ENCODE measurements around the gene TPCN2. TPM values are rescaled to one million over a fixed set of nuclear protein-coding genes. Genes with fewer than 3 reads are reported as not detected.

The TPCN2 gene
- total RNA-seq, 1 experiment from 2014 or later = 20.6 TPM

DNA sequence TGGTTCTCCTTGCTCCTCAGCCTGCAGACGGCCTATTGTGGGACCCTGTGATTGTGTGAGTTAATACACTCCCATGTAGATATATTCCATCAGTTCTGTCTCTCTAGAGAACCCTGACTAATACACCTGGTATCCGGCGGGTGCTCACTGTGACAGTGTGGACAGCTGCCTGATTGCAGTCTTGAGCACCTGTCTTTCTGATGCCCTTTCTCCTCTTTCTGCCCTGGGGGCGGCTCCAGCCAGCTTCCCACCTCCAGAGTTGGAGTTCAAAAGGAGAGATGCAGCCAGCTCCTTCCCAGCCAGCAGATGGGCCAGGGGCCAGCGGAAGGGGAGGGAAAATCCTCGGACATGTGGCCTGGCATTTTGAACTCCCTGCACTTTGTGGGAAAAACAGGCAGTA, 122.0 kb downstream of the TPCN2 start:
- BruUV-seq (replicated peaks) = no TSS peak
- ChIA-PET POLR2A (no interaction called here), CTCF (no interaction called here)
- no peaks in the 10 kb centered on the region for H3K36me3 ChIP-seq (ENCODE audit: control insufficient read depth, insufficient read depth, low read length)
- in situ Hi-C loops (cut with HindIII; ENCODE audit: low pct_unique_long_range_greater_than_20kb, low sequenced_read_pairs) = no loop called here
- no peaks in the 10 kb centered on the region for H3K9me3 ChIP-seq (ENCODE audit: control insufficient read depth, insufficient read depth, low read depth, low read length)
- DNase-seq (ENCODE audit: low read depth, low spot score) = no peak
- no peak for TF ChIP-seq TCF7L2 (IDR thresholded peaks at IDR 0.05; ENCODE audit: low read depth, low read length)
- TF ChIP-seq POLR2AphosphoS5 (IDR thresholded peaks at IDR 0.05; ENCODE audit: low read depth, low read length) = no peak
- TF ChIP-seq, protein P1, sequence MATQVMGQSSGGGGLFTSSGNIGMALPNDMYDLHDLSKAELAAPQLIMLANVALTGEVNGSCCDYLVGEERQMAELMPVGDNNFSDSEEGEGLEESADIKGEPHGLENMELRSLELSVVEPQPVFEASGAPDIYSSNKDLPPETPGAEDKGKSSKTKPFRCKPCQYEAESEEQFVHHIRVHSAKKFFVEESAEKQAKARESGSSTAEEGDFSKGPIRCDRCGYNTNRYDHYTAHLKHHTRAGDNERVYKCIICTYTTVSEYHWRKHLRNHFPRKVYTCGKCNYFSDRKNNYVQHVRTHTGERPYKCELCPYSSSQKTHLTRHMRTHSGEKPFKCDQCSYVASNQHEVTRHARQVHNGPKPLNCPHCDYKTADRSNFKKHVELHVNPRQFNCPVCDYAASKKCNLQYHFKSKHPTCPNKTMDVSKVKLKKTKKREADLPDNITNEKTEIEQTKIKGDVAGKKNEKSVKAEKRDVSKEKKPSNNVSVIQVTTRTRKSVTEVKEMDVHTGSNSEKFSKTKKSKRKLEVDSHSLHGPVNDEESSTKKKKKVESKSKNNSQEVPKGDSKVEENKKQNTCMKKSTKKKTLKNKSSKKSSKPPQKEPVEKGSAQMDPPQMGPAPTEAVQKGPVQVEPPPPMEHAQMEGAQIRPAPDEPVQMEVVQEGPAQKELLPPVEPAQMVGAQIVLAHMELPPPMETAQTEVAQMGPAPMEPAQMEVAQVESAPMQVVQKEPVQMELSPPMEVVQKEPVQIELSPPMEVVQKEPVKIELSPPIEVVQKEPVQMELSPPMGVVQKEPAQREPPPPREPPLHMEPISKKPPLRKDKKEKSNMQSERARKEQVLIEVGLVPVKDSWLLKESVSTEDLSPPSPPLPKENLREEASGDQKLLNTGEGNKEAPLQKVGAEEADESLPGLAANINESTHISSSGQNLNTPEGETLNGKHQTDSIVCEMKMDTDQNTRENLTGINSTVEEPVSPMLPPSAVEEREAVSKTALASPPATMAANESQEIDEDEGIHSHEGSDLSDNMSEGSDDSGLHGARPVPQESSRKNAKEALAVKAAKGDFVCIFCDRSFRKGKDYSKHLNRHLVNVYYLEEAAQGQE (IDR thresholded peaks at IDR 0.05; ENCODE audit: insufficient read depth in 1 of 2, low read depth in 2 of 2, low read length in 1 of 2) = no peak
- no peak for TF ChIP-seq SIN3A (IDR thresholded peaks at IDR 0.05; ENCODE audit: borderline replicate concordance, insufficient read depth, low read depth, low read length)
- intact Hi-C loops (cut with micrococcal nuclease; ENCODE audit: unreplicated experiment) = no loop called here
- H3K4me3 ChIP-seq (ENCODE audit: low read depth in 2 of 2, low read length in 2 of 2) = no peak overlapping the region
- no peak overlapping the region for H3K27ac ChIP-seq (ENCODE audit: low read length)
- ATAC-seq = no peak
- H3K4me1 ChIP-seq (ENCODE audit: control insufficient read depth, insufficient read depth, low read length) = peaks cover 14% of the 10 kb centered on the region
- H3K27me3 ChIP-seq (ENCODE audit: control insufficient read depth, insufficient read depth, low read length) = no peaks in the 10 kb centered on the region

DNA sequence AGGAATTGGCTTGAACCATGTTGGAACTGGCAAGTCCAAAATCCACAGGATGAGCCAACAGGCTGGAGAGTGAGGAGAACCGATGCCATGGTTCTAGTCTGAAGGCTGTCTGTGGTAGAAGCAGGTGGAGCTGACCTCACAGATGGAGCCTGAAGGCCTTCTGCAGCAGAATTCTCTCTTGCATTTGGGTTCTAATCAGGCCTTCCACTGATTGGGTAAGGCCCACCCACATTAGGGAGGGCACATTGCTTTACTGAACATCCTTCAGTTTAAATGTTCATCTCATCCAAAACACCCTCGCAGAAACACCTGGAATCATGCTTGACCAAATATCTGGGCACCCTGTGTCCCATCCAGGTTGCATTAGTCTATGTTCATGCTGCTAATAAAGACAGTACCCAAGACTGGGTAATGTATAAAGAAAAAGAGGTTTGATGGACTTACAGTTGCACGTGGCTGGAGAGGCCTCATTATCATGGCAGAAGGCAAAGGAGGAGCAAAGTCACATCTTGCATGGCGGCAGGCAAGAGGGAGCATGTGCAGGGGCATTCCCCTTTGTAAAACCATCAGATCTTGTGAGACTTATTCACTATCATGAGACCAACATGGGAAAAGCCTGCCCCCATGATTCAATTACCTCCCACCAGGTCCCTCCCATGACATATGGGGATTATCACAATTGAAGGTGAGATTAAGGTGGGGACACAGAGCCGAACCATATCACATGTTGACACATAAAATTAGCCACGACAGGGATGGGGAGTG, 122.9 kb downstream of the TPCN2 start:
- no peaks in the 10 kb centered on the region for H3K36me3 ChIP-seq (ENCODE audit: control insufficient read depth, insufficient read depth, low read length)
- H3K27me3 ChIP-seq (ENCODE audit: control insufficient read depth, insufficient read depth, low read length) = no peaks in the 10 kb centered on the region
- no peak overlapping the region for H3K27ac ChIP-seq (ENCODE audit: low read length)
- TF ChIP-seq SIN3A (IDR thresholded peaks at IDR 0.05; ENCODE audit: borderline replicate concordance, insufficient read depth, low read depth, low read length) = no peak
- TF ChIP-seq, protein P2, sequence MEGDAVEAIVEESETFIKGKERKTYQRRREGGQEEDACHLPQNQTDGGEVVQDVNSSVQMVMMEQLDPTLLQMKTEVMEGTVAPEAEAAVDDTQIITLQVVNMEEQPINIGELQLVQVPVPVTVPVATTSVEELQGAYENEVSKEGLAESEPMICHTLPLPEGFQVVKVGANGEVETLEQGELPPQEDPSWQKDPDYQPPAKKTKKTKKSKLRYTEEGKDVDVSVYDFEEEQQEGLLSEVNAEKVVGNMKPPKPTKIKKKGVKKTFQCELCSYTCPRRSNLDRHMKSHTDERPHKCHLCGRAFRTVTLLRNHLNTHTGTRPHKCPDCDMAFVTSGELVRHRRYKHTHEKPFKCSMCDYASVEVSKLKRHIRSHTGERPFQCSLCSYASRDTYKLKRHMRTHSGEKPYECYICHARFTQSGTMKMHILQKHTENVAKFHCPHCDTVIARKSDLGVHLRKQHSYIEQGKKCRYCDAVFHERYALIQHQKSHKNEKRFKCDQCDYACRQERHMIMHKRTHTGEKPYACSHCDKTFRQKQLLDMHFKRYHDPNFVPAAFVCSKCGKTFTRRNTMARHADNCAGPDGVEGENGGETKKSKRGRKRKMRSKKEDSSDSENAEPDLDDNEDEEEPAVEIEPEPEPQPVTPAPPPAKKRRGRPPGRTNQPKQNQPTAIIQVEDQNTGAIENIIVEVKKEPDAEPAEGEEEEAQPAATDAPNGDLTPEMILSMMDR (IDR thresholded peaks at IDR 0.05) = no peak
- no peaks in the 10 kb centered on the region for H3K9me3 ChIP-seq (ENCODE audit: control insufficient read depth, insufficient read depth, low read depth, low read length)
- ChIA-PET CTCF (no interaction called here), POLR2A (no interaction called here)
- intact Hi-C loops (cut with micrococcal nuclease; ENCODE audit: unreplicated experiment) = no loop called here
- DNase-seq (ENCODE audit: low read depth, low spot score) (no peak), ATAC-seq (no peak)
- in situ Hi-C loops (cut with HindIII; ENCODE audit: low pct_unique_long_range_greater_than_20kb, low sequenced_read_pairs) = no loop called here
- peaks cover 7% of the 10 kb centered on the region for H3K4me1 ChIP-seq (ENCODE audit: control insufficient read depth, insufficient read depth, low read length)
- BruUV-seq (replicated peaks) = no TSS peak
- H3K4me3 ChIP-seq (ENCODE audit: low read depth in 2 of 2, low read length in 2 of 2) = no peak overlapping the region

DNA sequence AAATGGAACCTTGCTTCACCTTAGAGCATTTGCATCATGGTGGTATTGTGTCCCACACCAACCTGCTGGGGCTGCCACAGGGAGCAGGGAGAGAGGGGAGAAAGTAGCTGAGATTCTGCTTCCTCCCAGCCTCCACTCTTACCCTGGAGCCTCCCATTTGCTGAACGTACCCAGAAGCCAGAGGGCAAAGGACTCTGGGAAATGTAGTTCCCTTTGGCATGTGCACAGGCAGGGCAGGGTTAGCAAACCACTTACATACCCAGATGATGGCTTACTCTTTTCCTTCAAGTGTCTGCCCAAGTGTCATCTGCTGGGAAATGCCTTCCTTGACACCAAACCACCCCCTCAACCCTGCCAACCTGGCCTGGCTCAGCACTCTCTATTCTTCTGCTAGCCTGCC, 123.9 kb downstream of the TPCN2 start:
- Histone ChIP-seq H3K9me3 (ENCODE audit: control insufficient read depth, insufficient read depth, low read depth, low read length) (no peaks in the 10 kb centered on the region), H3K36me3 (ENCODE audit: control insufficient read depth, insufficient read depth, low read length) (no peaks in the 10 kb centered on the region), H3K27ac (ENCODE audit: low read length) (no peak overlapping the region), H3K27me3 (ENCODE audit: control insufficient read depth, insufficient read depth, low read length) (no peaks in the 10 kb centered on the region), H3K4me3 (ENCODE audit: low read depth in 2 of 2, low read length in 2 of 2) (no peak overlapping the region), H3K4me1 (ENCODE audit: control insufficient read depth, insufficient read depth, low read length) (no peaks in the 10 kb centered on the region)
- TF ChIP-seq, protein P1 (IDR thresholded peaks at IDR 0.05; ENCODE audit: insufficient read depth in 1 of 2, low read depth in 2 of 2, low read length in 1 of 2) = no peak
- TF ChIP-seq, protein P2 (IDR thresholded peaks at IDR 0.05) = no peak
- TF ChIP-seq TCF7L2 (IDR thresholded peaks at IDR 0.05; ENCODE audit: low read depth, low read length) (no peak), POLR2AphosphoS5 (IDR thresholded peaks at IDR 0.05; ENCODE audit: low read depth, low read length) (no peak)
- intact Hi-C loops (cut with micrococcal nuclease; ENCODE audit: unreplicated experiment) = no loop called here
- CTCF ChIA-PET = interaction anchor here (0.7 kb wide), 1 partner anchor 91 kb away, joined by 3 read pairs; no protein-coding TSS in a partner anchor
- POLR2A ChIA-PET = no interaction called here
- in situ Hi-C loops (cut with HindIII; ENCODE audit: low pct_unique_long_range_greater_than_20kb, low sequenced_read_pairs) = no loop called here
- ATAC-seq (0 out of 2 replicates have a peak, but pooled peaks have one; percentile 51), DNase-seq (ENCODE audit: low read depth, low spot score) (no peak)
- no TSS peak for BruUV-seq (replicated peaks)
